GM12872 (cell line): ENCODE results near the gene ING4.

Experiments used
- TF ChIP-seq, protein P1 (sequence below): IDR thresholded peaks from 3 replicates; pipeline ENCODE4 v1.5.1; 2011; ENCODE audit warnings: low read depth, mild to moderate bottlenecking, low read length, moderate library complexity; ENCODE audit not compliant: insufficient read depth

The ING4 gene

GRCh38 chr12:6630736-6631135, 32.2 kb downstream of the ING4 start:
- TF ChIP-seq, protein P1, sequence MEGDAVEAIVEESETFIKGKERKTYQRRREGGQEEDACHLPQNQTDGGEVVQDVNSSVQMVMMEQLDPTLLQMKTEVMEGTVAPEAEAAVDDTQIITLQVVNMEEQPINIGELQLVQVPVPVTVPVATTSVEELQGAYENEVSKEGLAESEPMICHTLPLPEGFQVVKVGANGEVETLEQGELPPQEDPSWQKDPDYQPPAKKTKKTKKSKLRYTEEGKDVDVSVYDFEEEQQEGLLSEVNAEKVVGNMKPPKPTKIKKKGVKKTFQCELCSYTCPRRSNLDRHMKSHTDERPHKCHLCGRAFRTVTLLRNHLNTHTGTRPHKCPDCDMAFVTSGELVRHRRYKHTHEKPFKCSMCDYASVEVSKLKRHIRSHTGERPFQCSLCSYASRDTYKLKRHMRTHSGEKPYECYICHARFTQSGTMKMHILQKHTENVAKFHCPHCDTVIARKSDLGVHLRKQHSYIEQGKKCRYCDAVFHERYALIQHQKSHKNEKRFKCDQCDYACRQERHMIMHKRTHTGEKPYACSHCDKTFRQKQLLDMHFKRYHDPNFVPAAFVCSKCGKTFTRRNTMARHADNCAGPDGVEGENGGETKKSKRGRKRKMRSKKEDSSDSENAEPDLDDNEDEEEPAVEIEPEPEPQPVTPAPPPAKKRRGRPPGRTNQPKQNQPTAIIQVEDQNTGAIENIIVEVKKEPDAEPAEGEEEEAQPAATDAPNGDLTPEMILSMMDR, result no peak

DNA sequence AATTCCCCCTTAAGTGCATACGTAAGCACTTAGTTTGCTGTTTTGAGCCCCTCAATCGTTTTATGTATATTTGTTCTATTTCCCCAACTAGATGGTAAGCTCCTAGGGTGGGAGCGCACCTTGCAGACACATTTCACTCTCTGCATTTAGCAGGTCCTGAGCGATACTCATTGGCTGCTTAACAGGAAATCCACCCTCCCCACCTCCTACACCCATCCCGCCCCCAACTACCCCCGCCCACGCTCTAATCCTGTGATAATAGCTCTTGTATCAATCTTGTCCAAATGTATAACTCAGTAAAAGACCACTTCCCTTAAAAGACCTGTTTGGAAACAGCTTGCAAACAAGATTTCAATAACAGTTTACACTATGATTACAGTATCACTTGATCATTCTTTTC, 35.3 kb downstream of the ING4 start:
- TF ChIP-seq, protein P1, result no peak

GRCh38 chr12:6626654-6627283, 36.1 kb downstream of the ING4 start:
- TF ChIP-seq, protein P1, result no peak

GRCh38 chr12:6620885-6621274, 42.0 kb downstream of the ING4 start:
- TF ChIP-seq, protein P1, result no peak

DNA sequence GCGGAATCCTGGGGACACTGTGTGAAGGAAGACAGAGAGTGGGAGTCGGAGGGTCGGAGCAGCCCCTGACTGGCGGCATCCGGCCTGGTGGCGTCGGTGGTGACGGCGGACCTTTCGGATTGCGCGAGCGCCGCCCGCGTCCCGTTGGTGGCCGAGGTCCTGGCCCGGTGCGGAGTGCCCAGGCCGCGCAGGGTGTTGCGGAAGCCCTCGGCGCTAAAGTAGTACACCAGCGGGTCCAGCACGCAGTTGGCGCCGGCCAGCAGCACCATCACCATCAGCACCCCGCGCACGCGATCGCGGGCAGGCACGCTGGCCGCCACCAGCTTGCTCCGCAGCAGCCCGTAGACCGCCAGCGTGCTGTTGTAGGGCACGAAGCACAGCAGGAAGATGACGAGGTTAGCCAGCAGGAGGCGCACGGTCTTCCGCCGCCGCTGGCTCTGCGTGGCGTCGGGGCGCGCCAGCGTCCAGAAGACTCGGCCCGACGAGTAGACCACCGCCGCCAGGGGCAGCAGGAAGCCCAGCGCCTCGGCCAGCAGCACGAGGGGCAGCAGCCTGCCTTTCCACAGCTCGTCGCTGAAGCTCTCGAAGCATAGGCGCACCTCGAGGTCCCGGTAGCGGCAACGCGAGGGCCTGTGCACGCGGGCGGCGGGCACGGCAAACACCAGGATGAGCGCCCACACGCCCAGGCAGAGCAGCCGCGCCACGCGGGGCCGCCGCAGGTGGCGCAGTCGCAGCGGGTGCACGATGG, 42.6 kb downstream of the ING4 start:
- TF ChIP-seq, protein P1, result 0 out of 3 replicates have a peak, but pooled peaks have one; percentile 33

DNA sequence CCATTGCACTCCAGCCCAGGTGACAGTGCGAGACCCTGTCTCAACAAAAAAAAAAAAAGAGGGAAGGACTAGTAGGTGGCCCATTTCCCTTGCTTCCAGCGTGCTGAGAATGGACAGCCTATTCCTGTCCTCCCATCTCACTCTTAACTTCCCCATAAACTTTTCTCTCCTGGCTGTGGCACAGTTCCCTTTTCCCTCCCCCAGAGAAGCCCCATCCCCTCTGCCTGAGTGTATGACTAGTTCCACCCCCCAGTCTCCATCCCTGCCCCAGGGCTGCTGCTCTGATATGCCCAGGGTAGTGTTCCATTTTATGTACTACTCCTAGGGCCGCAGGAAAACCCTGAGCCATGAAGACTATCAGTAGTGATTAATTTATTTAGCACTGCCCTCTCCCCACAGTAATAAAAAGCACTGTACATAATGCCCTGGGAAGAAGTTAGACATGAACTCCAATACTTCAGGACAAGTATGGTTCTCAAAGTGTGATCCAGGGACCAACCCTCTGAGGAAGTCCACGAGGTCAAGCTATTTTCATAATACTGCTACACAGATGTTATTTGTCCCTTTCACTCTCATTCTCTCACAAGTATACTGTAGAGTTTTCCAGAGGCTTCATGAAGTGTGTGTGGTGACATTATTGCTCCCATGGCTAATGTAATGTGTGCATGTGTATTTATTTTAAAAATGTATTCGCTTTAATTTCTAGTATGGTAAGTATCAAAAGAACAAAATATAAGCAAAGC, 44.3 kb downstream of the ING4 start:
- TF ChIP-seq, protein P1, result no peak

DNA sequence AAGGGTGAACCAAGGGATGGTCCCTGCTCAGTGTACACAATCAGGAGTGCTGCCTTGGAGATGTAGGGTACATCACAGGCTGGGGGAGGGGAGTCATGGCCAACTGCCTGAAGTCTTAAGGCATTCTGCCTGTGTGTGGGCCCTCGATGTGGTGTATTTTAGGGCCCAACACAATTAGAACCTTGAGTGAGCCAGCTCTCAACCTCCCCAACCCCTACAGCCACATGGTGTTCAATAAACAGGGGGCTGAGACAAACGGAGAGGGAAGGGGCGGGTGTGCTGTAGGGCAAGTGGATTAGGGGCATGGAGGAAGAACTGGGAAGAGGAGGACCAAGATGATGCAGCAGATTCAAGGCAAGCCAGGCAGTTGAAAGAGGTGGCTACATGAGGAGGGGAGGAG, 47.1 kb downstream of the ING4 start:
- TF ChIP-seq, protein P1, result no peak
